HG03342 (cell line): ENCODE measurements around the gene MS4A13.
"Not testable (repeated sequence)": the region's sequence is repeated elsewhere in the genome, so short reads cannot be mapped to it uniquely, and the experiment has no call there.

Experiments
- ATAC-seq: cut with Tn5 transposase; IDR thresholded peaks from one replicate; pipeline ENCODE4 v1.9.1; 2021; ENCODE audit warnings: mild to moderate bottlenecking, moderate library complexity; ENCODE audit not compliant: unreplicated experiment

The MS4A13 gene, protein sequence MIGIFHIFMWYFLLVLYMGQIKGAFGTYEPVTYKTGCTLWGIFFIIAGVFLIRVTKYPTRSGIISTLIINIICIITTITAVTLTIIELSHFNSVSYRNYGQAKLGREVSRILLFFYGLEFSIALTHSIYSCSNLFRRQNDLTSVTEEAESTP

DNA sequence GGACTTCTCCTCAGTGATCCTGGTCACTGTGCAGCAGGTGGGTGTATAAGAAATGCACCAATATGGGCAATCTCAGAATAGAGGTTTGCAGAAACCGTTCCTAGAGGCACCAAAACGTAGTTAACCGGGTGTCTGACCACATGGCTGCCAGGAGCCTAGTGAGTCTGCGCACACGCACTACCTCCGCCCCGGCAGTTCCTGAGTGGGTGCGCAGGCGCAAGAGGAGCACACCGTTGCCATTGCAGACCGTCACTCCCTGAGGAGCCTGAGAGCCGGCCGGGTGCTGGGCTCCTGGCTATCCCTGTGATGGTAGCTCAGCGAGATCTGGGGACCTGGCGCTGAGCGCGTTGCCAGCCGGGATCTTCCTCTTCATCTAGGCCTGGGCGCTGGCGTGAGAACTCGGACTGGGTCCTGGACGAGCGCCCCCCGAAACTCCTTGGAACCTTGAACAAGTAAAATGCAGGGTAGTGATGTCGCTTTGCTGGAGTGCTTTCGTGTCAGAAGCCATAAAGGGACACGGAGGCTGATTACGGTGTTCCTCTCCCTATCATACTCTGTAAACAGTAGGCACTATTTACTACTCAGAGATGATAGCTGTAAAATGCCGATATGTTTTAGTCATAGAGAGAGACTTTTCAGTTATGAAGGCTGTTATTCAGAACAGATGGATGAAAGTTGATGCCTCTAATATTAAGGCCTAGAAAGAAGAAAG, at the start of gene MS4A13:
Gene MS4A13, plus strand, starts transcription at position 249 of the 712 bp plus-strand sequence. CDS start 2,692 bp downstream, outside the sequence.
- no peak for ATAC-seq

DNA sequence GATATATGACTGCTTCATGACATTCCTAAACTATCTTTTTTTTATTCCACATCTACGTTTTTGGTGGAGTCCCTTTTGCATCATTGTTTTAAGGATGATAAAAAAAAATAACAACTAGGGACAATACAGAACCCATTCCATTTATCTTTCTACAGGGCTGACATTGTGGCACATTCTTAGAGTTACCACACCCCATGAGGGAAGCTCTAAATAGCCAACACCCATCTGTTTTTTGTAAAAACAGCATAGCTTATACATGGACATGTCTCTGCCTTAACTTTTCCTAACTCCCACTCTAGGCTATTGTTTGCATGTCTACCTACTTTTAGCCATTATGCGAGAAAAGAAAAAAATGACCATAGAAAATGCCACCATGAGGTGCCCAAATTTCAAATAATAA, 46.4 kb upstream of the MS4A13 start:
- ATAC-seq: no peak

DNA sequence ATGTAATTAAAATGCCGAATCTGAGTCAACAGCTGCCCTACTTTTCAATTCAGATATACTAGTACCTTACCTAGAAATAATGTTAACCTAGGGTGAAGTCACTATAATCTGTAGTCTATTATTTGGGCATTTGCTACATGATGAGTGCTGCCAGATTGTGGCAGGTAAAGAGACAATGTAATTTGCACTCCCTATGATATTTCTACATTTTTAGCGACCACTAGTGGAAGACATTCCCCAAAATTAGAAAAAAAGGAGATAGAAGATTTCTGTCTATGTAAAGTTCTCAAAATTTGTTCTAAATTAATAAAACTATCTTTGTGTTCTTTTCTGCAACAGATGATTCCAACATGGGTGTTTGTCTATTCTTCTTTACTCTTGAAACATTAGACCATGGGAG, 45.5 kb upstream of the MS4A13 start:
- ATAC-seq: no peak

DNA sequence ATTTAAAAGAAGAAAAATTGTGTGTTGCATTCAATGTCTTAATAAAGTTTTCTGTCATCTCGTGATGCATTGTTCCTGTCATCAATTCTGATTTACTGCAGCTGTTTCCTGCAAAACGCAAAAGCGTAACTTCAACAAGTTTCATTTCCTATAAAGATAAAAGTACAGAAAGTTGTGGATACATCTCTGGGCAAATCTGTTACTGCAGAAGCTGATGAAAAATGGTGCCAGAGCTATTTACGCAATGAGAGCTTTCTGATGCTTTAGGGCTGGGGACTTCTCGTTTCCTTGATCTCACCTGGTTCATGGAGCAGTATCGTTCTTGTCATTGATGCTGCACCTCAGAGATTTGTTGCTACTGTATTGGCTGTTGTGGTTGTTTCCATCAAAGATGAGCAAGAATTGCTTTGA, 38.2 kb upstream of the MS4A13 start:
- peak; percentile 74 for ATAC-seq

DNA sequence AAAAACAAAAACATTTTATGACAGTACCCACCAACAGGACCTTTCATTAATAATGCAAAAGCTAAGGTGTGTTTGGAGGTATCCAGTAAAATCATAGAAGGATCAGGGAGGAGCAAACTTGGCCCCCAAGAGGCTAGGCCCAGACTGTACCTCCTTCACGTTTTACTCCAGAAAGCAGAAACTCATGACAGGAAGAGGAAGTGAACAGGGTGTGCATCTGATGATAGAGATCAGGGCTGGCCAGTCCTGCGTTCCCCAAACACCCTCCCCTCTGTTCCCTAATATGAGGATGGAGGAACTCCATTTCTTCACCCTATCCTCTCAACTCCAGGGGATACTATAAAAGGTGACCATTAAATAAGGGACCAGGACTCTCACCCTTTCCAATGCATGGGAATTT, 32.8 kb upstream of the MS4A13 start:
- peak; percentile 43 for ATAC-seq

DNA sequence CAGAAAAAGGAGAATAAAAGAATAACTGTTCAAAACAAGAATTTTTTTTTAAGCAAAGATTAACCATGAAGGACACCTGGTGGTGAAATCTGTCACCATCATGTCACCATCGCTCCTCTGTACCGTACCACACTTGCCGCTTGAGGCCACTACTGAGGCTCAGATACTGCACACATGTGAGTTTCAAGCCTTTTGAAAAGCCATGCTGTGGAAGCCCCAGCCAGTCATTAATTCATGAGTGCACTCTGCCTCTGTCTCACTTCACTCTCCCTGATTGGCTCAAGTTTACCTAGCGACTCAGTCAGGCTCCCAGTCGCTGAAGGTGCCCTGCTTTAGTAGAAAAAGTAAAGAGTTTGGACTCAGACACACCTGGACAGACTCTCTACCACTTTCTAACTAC, 29.2 kb upstream of the MS4A13 start:
- ATAC-seq: peak; percentile 96

DNA sequence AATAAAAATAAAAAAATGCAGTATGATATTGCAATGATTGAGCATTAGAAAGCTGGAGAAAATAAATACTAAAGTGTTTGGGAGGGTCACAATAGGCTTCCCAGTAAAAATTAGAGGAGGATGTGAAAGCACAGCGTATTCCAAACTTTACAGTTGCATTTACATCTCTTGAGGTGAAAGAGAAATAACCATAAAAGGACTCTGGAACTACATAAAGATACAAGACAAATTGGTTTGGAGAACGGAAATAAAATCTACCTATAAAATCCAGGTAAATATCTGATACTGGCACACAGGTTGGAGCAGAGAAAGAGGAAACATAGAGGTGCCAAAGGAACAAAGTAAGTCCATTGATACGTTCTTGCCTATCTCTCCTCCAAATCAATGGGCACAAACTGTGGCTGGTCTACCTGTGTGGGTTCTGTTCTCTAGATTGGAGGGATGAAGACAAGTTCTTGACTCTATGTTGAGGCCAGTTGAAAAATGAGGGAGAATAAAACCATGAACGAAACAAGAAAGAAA, 22.6 kb upstream of the MS4A13 start, which contains the start of gene MS4A12:
Gene MS4A12, plus strand, starts transcription at position 291 of the 522 bp plus-strand sequence. CDS start 4,541 bp downstream, outside the sequence.
- ATAC-seq: no peak

DNA sequence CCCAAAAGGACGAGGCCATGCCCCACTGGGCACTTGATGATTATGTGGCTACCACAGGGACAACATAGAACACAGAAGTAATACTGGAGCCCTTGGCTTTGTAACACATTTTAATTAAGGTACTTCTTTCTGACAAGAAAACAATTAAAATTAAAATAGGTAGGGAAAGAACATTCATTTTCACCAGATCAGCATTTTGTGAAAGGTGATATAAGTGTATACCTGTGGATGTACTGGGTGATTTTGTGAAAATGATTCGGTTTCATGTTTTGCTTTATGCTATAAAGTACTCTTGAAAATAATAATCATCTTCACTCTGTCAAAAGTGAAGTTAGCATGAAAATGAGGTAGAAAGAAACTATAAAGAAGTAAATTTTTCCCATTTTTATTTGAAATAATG, 21.7 kb upstream of the MS4A13 start:
- no peak for ATAC-seq

DNA sequence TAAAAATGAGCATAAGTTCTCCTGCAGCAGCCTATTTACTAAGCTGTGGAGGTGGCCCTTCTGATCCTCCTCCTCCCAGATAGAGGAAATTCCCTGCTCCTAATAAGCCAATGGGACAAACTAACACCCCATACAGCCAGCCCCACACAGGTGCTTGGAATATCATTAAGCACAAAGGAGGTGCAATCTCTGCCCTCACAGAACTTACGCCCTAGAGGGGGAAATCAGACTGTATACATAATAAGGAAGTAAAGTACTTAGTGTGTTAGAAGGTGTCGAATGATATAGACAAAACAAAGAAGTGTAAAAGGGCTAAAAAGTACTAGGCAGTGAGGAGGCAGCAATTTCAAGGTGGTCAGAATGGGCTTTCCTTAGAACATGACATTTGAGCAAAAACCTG, 16.8 kb upstream of the MS4A13 start:
- no peak for ATAC-seq

DNA sequence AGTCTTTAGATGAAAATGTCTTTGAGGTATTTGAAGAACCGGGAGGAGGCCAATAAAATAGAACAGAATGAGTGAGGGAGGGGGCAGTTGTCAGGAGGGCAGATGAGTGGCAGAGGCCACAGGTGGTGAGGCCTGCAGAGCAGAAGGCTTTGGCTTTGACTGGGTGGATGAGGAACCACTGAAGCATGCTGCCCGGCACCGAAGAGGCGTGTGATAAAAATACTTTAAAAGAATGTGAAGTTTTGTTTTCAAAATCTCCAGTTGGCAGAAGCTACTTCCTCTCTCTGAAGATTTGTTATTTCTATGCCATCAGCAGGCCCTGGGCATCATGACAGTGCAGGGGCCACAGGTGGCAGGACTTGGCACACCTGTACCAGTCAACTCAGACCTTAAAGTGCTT, 16.3 kb upstream of the MS4A13 start:
- no peak for ATAC-seq

DNA sequence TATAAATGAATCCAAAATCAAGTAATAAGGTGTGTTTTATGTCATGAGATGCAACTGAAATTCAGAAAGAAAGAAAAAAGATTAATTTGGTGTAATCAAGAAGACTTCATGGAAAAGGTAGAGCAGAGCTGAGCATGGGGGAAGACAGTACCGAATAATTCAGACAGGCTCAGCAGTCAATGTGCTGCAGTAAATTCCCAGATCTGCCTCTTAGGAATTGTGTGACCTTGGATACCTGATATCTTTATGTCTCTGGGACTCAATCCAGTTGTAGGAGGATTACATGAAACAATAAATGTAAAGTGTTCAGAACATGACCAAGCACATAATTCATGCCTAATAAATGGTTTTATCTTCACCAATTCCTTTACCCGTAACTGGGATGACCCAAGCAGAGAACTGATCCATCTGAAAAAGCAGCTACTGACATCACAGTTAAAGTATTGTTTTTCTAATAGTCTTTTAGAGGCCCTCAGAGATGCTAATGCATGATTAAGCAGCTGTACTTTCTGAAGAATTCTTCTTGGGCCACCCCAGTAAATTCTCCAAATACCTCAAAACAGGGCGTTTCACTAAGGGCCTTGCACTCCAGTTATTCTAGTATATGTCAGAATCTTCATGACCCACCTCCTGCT, 14.8 kb upstream of the MS4A13 start:
- no peak for ATAC-seq

DNA sequence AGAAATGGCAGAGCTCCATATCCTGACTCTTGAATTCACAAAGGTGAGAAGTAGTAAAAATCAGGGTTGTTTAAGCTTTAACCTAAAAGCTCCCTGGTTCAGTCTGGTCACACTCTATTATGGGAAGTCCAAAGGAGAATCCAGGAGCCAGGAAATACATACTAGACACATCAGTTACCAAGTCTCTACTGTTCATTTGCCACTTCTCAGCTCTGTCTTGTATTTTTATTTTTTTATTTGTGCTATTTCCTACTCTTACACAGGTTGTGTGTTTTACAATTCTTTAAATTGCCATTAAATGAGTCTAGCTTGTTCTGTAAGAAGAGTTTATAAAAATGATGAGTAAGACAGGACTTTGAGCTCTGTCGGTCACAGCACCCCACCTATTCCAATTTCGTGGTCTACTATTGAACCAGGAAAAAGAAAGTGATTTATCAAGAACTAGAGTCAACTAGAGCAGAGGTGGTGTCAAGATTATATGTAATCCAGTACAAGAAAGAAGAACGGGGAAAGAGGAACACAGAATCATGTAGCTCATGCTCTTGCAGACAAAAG, 12.9 kb upstream of the MS4A13 start:
- ATAC-seq: no peak

DNA sequence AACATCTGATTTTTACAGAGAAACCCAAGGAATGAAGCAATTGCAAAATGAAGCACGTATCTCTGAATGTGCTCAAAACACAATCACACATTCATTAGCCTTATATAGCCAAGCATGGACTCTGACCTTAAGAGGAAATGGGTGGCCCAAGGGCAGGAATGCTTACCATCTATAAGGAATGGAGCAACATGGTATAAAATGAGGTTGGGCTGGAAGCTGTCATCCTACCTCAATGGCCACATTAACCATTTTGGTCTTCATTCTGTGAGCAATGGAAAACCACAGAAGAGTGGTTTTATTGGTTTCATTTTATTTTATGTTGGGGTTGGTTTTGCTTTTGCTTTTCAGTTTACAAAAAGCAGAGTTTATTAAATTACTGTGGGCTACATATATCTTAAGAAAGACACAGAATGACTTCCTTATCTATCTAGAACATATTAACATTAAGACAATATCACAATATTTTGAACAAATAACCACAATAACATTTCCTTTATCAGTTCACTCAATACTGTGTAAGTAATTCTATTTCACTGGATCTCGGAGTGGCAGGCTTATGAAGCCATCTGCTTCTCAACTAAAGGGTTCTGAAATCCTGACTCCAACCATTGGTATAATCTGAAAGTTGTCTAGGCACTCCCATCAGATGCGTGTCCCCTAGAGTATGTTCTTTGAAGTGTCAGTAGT, 10.8 kb upstream of the MS4A13 start:
- ATAC-seq: no peak

DNA sequence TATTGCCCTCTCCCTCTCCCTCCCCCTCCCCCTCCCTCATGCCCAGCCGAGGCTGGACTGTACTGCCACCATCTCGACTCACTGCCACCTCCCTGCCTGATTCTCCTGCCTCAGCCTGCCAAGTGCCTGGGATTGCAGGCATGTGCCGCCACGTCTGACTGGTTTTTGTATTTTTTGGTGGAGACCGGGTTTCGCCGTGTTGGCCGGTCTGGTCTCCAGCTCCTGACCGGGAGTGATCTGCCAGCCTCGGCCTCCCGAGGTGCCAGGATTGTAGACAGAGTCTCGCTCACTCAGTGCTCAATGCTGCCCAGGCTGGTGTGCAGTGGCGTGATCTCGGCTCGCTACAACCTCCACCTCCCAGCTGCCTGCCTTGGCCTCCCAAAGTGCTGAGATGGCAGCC, 5.6 kb upstream of the MS4A13 start:
- ATAC-seq: not testable (repeated sequence)

DNA sequence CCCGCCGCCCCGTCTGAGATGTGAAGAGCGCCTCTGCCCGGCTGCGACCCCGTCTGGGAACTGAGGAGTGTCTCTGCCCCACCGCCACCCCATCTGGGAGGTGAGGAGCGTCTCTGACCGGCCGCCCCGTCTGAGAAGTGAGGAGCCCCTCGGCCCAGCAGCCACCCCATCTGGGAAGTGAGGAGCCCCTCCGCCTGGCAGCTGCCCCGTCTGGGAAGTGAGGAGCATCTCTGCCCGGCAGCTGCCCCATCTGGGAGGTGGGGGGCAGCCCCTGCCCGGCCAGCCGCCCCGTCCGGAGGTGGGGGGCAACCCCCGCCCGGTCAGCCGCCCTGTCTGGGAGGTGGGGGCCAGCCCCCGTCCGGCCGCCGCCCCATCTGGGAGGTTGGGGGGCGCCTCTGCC, 5.0 kb upstream of the MS4A13 start:
- ATAC-seq: not testable (repeated sequence)

DNA sequence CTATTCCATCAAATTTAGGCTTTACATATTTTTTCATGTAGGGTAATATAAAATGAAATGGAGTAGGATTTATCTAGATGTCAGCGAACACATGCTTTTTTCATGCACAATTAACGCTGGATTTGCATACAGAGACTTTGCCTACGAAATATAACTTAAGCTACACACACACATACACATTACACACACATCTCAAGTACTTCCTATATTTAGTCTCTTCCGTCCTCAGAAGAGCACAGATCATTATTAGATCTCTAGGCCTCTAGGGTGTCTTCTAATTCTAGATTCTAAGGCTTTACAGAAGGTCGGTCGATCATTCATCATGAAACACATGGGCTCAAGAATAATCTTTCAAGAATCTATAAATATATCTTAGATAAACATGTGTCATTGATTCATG, 3.8 kb upstream of the MS4A13 start:
- ATAC-seq: no peak

DNA sequence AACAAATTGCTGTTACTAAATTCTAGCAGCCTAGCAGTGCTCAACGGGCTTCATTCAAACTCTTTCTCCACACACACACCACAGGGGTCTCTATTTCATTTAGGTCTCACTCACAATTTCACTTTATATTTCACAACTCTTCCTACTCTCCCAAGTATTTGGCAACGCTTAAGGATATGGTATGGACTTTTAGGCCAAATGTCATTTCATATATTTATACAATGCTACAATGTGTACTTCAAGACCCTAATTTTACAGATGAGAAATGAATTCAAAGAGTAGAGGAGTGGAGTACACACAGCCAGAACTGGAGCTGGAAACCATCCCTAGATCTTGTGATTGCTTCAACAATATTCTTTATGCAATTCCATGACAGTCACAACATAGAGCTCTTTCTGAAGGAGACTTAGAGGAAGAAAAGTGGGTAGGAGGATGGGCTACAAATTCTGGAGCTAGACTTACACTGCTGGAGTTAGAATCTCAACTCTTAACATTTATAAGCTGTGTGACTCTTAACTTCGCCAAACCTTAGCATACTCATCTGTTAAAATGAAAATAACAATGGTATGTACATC, 2.5 kb upstream of the MS4A13 start:
- ATAC-seq: no peak

DNA sequence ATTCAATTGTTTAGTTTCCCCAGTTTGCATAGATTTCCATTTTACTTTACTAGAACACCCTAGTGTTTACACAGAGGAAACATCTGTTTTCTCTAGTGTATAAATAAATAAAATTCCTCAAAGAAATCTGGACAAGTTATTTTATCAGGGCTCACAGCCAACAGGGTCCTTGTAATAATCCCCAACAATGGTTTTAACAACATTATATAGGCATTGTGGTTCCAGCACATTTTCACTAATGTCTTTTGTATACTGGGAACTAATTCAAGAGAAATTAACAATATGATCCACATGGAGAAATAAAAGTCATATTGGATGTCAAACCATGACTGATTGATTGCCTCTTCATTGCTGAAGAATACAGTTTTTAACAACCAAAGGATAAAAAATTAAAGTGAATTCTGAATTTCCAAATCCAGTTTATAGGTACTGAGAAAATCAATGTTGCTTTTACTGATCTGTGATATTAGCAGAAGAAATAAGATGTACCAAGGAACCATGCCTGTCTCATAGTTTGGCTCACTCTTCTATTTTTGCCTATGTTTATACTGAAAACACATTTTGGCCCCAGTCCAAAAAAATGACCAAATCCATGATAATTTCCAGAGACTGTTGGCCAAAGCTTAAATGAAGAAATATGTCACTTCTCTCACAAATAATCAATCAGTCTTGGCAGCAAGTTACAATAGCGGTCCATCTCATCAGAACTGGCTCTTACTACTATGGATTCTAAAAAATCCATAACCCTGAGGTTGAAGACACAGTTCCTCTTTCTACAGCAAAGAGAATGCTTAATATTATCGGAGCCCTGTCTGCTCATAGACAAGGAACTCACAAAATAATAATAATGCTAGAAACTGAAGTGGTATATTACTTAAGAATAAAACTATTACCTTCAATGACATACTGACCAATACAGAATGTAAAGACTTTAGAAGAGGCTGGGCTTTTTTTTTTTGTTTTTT, 1.4 kb upstream of the MS4A13 start:
- no peak for ATAC-seq

DNA sequence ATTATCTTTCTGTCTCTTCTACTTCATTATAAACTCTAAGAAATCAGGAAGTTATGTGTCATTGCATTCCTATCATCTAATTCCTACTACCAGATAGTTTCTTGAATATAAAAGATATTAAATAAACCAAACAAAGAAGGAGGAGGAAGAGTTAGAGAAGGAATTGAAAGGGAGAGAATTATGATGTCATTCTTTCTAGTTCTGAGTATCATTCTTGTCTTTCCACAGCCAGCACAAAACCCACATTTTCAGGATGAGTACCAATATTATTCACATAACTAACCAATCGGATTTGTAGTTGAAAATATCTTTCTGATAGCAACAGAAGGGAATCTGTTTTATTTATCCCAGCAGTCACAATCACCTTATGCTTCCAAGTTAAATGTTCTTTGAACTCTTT, 13.3 kb downstream of the MS4A13 start:
- ATAC-seq: no peak

DNA sequence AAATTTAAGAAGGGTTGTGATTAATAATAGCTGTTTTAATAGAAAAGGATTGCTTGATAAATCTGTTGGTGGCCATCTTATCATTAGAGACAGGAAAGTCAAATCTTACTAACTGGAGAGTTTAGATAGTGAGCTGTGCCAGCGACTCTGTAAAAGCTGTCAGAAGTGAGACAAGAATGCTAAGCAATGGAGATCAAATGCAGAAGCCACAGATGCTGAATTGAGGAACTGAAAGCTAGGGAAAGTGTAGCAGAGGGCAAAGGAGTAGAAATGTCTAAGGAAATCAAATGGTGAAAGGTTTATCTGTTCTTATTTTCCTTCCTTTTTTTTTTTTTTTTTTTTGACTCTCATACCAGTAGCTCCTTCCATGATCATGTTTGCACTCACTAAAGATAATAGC, 13.7 kb downstream of the MS4A13 start:
- peak; percentile 80 for ATAC-seq
